ENCODE measurements around the gene SPTBN4. TPM values are rescaled to one million over a fixed set of nuclear protein-coding genes. Genes with fewer than 3 reads are reported as not detected.
A peak's percentile ranks its signal among the peaks of the same experiment; 100 is the strongest.

The SPTBN4 gene
- total RNA-seq, 4 donors from 2014 or later: 0.30 to 1.2 (median 0.71) TPM

DNA sequence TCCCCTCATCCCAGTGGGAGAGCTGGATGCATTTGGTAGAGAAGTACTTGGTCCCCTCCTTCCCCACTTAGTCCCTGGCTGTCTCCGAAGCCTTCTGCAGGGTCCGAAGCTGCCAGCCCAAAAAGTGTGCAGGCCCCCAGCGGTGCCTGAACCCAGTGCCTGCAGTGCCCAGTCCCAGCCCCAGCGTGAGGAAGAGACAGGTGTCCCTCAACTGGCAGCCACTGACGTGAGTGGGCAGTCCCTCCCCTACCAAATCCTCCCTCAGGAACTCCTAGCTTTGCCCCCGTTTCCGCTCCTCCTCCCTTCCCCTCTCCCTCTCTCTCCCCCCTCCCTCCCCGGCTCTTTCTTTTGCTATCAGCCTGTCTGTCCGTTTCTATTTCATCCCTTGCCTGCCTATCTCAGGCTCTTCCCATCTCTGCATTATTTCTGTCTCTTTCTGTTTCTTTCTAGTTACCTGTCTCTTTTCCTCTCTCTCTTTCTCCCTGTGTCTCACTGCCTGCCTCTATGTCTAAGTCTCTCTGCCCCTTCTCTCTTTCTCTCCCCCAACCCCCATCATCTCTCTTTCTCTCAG, 132.6 kb downstream of the SPTBN4 start:
- Histone ChIP-seq H3K27ac (peak overlapping the region; percentile 13), H3K4me1 (peaks cover 77% of the 10 kb centered on the region), H3K9me3 (no peaks in the 10 kb centered on the region), H3K36me3 (no peaks in the 10 kb centered on the region), H3K27me3 (peaks cover 24% of the 10 kb centered on the region), H3K4me3 (no peak overlapping the region)
- DNase-seq (ENCODE audit: low spot score in 2 of 2): no peak
- TF ChIP-seq, protein P1, sequence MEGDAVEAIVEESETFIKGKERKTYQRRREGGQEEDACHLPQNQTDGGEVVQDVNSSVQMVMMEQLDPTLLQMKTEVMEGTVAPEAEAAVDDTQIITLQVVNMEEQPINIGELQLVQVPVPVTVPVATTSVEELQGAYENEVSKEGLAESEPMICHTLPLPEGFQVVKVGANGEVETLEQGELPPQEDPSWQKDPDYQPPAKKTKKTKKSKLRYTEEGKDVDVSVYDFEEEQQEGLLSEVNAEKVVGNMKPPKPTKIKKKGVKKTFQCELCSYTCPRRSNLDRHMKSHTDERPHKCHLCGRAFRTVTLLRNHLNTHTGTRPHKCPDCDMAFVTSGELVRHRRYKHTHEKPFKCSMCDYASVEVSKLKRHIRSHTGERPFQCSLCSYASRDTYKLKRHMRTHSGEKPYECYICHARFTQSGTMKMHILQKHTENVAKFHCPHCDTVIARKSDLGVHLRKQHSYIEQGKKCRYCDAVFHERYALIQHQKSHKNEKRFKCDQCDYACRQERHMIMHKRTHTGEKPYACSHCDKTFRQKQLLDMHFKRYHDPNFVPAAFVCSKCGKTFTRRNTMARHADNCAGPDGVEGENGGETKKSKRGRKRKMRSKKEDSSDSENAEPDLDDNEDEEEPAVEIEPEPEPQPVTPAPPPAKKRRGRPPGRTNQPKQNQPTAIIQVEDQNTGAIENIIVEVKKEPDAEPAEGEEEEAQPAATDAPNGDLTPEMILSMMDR (IDR thresholded peaks at IDR 0.05): no peak
- TF ChIP-seq EP300 (IDR thresholded peaks at IDR 0.05) (no peak), POLR2AphosphoS5 (IDR thresholded peaks at IDR 0.05) (no peak), POLR2A (IDR thresholded peaks at IDR 0.05) (no peak)
- under 1% methylated on average over 9 of the region's 9 CpGs for WGBS

DNA sequence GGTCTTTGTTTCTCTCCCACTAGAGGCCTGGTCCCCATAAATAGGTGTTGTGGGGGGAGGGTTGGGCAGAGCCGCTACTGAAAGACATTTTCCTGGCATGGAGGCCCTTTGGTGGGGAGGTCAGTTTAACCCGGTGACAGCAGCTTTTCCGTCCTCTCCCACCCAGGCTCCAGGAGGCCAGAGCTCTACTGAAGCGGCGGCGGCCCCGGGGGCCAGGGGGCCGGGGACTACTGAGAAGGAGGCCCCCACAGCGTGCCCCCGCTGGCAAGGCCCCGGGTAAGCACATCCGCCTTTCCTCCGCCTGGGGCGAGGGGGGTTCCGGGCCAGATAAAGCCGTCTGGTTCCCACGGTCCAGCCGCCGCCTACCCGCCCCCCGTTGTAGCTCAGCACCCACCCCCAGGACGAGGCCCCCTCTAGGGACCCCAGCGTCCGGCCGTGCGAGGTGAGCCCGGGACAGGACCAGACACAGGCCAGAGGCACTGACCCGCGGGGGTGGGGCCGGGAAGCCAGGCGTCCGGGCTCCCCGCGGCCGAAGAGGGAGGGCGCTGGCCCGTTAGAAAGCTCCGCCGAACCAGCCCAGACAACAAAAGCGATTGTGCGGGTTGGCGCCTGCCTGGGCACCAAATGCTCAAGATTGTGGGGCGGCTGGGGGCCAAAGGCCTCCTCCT, 133.2 kb downstream of the SPTBN4 start:
- H3K27me3 ChIP-seq: peaks cover 24% of the 10 kb centered on the region
- peak overlapping the region; percentile 13 for H3K27ac ChIP-seq
- peaks cover 81% of the 10 kb centered on the region for H3K4me1 ChIP-seq
- H3K4me3 ChIP-seq: peak overlapping the region; percentile 64
- no peak for DNase-seq (ENCODE audit: low spot score in 2 of 2)
- no peaks in the 10 kb centered on the region for H3K9me3 ChIP-seq
- no peaks in the 10 kb centered on the region for H3K36me3 ChIP-seq
- under 1% methylated on average over 21 of the region's 43 CpGs for WGBS
- TF ChIP-seq, protein P1 (IDR thresholded peaks at IDR 0.05): no peak
- TF ChIP-seq EP300 (IDR thresholded peaks at IDR 0.05): no peak
- TF ChIP-seq POLR2A (IDR thresholded peaks at IDR 0.05): no peak
- TF ChIP-seq POLR2AphosphoS5 (IDR thresholded peaks at IDR 0.05): no peak

DNA sequence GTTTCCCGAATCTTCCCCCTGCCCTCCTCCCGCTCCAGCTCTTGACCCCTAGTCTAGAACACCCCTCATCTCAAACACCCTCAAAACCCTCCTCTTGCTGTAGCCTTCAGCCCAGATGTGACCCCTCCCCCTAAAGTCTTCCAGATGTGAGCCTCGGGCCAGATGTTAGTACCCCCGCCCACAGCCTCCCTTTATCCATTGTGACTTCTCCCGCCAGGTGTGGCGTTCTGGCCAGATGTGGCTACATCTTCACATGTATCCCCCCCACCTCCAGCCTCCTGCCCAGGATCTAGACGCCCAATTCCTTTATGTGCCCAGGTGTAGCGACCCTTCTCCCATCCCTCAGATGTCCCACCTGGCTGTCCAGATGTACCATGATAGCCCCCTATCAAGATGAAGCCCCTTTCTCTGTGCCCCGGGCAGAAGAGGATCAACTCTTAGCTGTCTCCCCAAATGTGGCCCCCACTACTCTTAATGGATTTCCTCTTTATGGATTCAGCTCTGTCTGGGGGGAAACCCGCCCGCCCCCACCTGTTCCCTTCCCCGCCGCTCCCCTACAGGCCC, 133.9 kb downstream of the SPTBN4 start:
- whole genome bisulfite sequencing: 3% methylated on average over 13 of the region's 13 CpGs
- Histone ChIP-seq H3K27ac (peak overlapping the region; percentile 0), H3K4me1 (peaks cover 87% of the 10 kb centered on the region), H3K9me3 (no peaks in the 10 kb centered on the region), H3K4me3 (peak overlapping the region; percentile 64), H3K27me3 (peaks cover 24% of the 10 kb centered on the region), H3K36me3 (no peaks in the 10 kb centered on the region)
- no peak for DNase-seq (ENCODE audit: low spot score in 2 of 2)
- TF ChIP-seq, protein P1 (IDR thresholded peaks at IDR 0.05): no peak
- TF ChIP-seq POLR2AphosphoS5 (IDR thresholded peaks at IDR 0.05) (no peak), POLR2A (IDR thresholded peaks at IDR 0.05) (no peak), EP300 (IDR thresholded peaks at IDR 0.05) (no peak)

DNA sequence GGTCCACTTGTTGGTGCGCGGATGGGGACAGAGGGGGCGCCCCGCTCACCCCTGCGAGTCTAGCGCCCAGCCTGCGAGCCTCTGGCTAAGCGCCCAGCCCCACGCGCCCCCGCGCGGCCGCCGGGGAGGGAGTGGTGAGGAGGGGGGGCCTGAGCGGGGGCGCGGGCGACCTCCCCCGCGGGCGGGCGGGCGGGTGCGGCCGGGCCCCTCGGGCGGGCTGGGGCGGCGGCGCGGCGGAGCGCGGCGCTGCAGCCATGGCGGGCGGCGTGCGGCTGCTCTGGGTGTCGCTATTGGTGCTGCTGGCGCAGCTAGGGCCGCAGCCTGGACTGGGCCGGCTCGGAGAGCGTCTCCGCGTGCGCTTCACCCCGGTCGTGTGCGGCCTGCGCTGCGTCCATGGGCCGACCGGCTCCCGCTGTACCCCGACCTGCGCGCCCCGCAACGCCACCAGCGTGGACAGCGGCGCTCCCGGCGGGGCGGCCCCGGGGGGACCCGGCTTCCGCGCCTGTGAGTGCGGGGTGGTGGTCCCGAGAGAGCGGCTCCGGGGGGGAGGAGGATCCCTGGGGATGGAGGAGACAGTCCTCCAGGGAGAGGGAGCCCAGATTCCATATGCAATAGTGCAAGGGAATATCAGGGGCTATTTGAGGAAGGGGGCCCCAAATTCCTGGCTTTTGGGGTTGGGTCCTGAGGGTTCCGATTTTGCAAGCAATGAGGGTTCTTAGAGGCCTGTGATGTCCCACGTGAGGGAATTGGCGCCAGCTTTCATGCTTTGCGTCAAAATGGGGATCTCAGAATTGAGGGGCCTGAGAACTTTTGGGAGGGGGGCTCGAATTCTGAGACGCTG, 134.6 kb downstream of the SPTBN4 start, which contains the start of gene LTBP4:
Gene LTBP4, plus strand, starts transcription at position 236 of the 841 bp plus-strand sequence. Its CDS starts 19 bp downstream, at position 255.
- Histone ChIP-seq H3K9me3 (no peaks in the 10 kb centered on the region), H3K4me3 (peak within 1 kb of the TSS; percentile 64), H3K36me3 (no peaks in the 10 kb centered on the region), H3K4me1 (peaks cover 94% of the 10 kb centered on the region), H3K27ac (peak within 1 kb of the TSS; percentile 87), H3K27me3 (peaks cover 22% of the 10 kb centered on the region)
- TF ChIP-seq POLR2AphosphoS5 (IDR thresholded peaks at IDR 0.05): no peak
- TF ChIP-seq, protein P1 (IDR thresholded peaks at IDR 0.05): no peak
- no peak for TF ChIP-seq EP300 (IDR thresholded peaks at IDR 0.05)
- no peak for TF ChIP-seq POLR2A (IDR thresholded peaks at IDR 0.05)
- DNase-seq (ENCODE audit: low spot score in 2 of 2): no peak
- WGBS: 0% methylated on average over 9 of the region's 82 CpGs
